Aorta (tissue), 5 donors: Measurements from ENCODE around the gene MORF4L1. TPM values are rescaled to one million over a fixed set of nuclear protein-coding genes. Genes with fewer than 3 reads are reported as not detected.
"Not testable (repeated sequence)": the region's sequence is repeated elsewhere in the genome, so short reads cannot be mapped to it uniquely, and the experiment has no call there.

Source experiments
- ATAC-seq: fragments of 200-7000 bp; cut with Tn5 transposase; one replicate; pipeline ENCODE4 v1.9.1; 2022; ENCODE audit warnings: moderate library complexity; ENCODE audit not compliant: low FRiP score
- DNase-seq, 2 donors: peaks; one replicate each; pipeline ENCODE4 v3.0.0-alpha.2; 2020
- H3K27ac ChIP-seq, 2 donors: one replicate each; pipeline ENCODE4 v1.5.1; 2013; ENCODE audit warnings: low read length in 2 of 2, mild to moderate bottlenecking in 2 of 2, moderate library complexity in 2 of 2, control low read depth in 1 of 2, inconsistent platforms in 1 of 2, low read depth in 1 of 2
- H3K27me3 ChIP-seq, 2 donors: one replicate each; pipeline ENCODE4 v1.6.1; 2013; ENCODE audit warnings: control low read depth in 1 of 2, low read length in 1 of 2, mild to moderate bottlenecking in 1 of 2, moderate library complexity in 1 of 2; ENCODE audit not compliant: insufficient read depth in 2 of 2, control insufficient read depth in 1 of 2
- H3K36me3 ChIP-seq, 2 donors: one replicate each; pipeline ENCODE4 v1.6.1; 2013; ENCODE audit warnings: control low read depth in 1 of 2, low read length in 1 of 2, mild to moderate bottlenecking in 1 of 2; ENCODE audit not compliant: insufficient read depth in 2 of 2, control insufficient read depth in 1 of 2
- H3K4me1 ChIP-seq, 2 donors: one replicate each; pipeline ENCODE4 v1.6.1; 2013; ENCODE audit warnings: low read length in 2 of 2, control low read depth in 1 of 2, mild to moderate bottlenecking in 1 of 2, moderate library complexity in 1 of 2; ENCODE audit not compliant: insufficient read depth in 2 of 2, control insufficient read depth in 1 of 2
- H3K4me3 ChIP-seq, 2 donors: one replicate each; pipeline ENCODE4 v1.5.1; 2013; ENCODE audit warnings: low read length in 2 of 2, control low read depth in 1 of 2, mild to moderate bottlenecking in 1 of 2
- H3K9me3 ChIP-seq: one replicate; pipeline ENCODE4 v1.6.1; 2013; ENCODE audit warnings: mild to moderate bottlenecking, low read length; ENCODE audit not compliant: control insufficient read depth
- WGBS, 2 donors: extraction: QIAGEN DNeasy Blood & Tissue Kit; methylation state at CpG; one replicate each; pipeline ENCODE4 v1.1.7; 2013; 5-methylcytosine and 5-hydroxymethylcytosine counted together
- intact Hi-C, 2 donors: fragments of 100-400 bp; cut with DNase I; formaldehyde crosslinking; loops; one replicate each; pipeline versions ENCODE4 v1.14.2 to v1.15.0; 2022
- polyA plus RNA-seq, 2 donors: library from polyadenylated mRNA; stranded (reverse); fragments of 200-250 nt; gene quantifications; one replicate each; pipeline ENCODE4 v1.2.3, GENCODE V29; 2013
- total RNA-seq, 2 donors: library from RNA; stranded (reverse); fragmentation: NEBNext Ultra II Directional; extraction: Animal tissue kit (Norgen Biotek cat#: 25700); gene quantifications; one replicate each; pipeline ENCODE4 v1.2.1, GENCODE V29; 2021
- donor health status: healthy with polysubstance abuse.
- donor health status: Bipolar disorder and iron deficiency.
- donor health status: DM: no; HTN: no; CAD: no.
- donor health status: DM: no; HTN: no; CAD: no.
- donor health status: DM: yes; HTN: yes; CAD: no.

The MORF4L1 gene
- total and polyA plus RNA-seq, 4 donors: 363 to 868 (median 429) TPM

DNA sequence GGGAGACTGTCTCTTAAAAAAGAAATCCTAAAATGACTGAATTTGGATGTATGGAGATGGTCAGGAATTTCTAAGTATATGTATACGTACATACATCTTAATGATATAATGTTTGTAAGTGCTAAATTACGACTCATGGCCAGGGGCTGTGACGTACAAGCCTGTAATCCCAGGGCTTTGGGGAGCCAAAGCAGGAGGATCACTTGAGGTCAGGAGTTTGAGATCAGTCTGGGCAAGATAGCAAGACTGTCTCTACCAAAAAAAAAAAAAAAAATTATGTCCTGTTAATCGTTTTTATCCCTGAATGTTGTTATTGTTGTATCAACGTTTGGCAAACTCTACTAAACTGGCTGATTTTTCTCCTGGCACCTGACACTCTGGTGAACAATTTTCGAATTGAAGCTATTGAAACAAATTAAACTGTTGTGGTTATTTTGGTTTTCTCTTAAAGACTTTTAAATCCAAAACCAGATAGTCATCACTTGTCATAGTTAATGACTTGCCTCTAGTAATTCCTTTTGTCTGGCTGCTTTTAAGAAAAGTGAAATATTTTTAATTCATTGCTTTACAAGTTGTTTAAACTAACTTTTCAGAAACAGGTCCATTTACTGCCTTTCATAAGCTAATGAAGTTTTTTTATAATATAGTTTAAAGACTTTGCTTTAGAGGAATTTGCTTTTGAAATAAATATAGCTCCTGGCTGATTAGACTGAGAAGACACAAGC lies 7.0 kb downstream of the MORF4L1 start:
- WGBS, 2 donors: 7 to 12% methylated on average over 6 of the region's 6 CpGs
- DNase-seq (no peak), ATAC-seq (no peak)
- H3K4me3 ChIP-seq: no peak overlapping the region
- peaks cover 0 to 3% of the 10 kb centered on the region in 2 donors for H3K4me1 ChIP-seq
- H3K9me3 ChIP-seq: no peaks in the 10 kb centered on the region
- H3K36me3 ChIP-seq: no peaks in the 10 kb centered on the region
- no peak overlapping the region for H3K27ac ChIP-seq
- intact Hi-C loops: loop anchor here (5.0 to 10.0 kb wide), 2 partner anchors 67 to 125 kb away; partner anchors contain the start of gene ADAMTS7 (in 1 of the 2)
- H3K27me3 ChIP-seq: no peaks in the 10 kb centered on the region

DNA sequence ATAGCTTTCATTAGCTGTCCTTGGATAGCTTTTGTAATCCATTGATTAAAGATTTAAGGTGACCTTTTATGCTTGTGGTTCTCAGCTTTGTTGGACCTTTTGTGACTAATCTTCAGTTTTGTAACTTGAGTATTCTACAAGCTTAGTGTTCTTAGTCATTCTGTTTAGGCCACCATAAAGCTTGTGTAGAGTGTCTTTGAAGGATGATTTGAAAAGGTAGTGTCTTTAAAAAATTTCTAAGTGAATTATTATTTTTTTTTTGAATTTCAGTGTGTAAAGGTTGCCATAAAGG lies 7.5 kb downstream of the MORF4L1 start:
- Histone ChIP-seq H3K4me3 (no peak overlapping the region), H3K27me3 (no peaks in the 10 kb centered on the region), H3K36me3 (no peaks in the 10 kb centered on the region), H3K9me3 (no peaks in the 10 kb centered on the region), H3K4me1 (peaks cover 0 to 3% of the 10 kb centered on the region in 2 donors), H3K27ac (no peak overlapping the region)
- intact Hi-C loops: no loop called here
- ATAC-seq: no peak
- DNase-seq: no peak

DNA sequence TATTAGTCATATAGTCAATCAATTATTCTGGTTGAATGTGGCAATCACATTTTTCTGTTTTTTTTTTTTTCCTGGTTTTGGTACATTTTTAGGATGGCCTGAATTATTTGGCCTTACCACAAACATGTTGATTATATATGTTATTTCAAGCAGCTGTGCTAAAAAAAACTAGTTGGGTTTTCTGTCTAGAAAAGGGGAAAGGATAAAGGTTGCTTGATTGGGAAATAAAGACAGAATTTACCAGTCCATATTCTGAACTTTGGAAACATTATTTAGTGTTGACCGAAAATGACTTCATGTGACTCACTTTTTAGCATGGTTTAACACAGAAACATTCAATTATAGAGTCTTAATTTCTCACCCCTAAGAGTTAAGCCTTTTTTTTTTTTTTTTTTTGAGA lies 8.1 kb downstream of the MORF4L1 start:
- ATAC-seq: no peak
- no peaks in the 10 kb centered on the region for H3K27me3 ChIP-seq
- no peaks in the 10 kb centered on the region for H3K36me3 ChIP-seq
- H3K4me3 ChIP-seq: no peak overlapping the region
- DNase-seq: no peak
- no peaks in the 10 kb centered on the region for H3K9me3 ChIP-seq
- intact Hi-C loops: no loop called here
- peaks cover 0 to 3% of the 10 kb centered on the region in 2 donors for H3K4me1 ChIP-seq
- 70 to 77% methylated on average over 1 of the region's 1 CpG for WGBS, 2 donors
- no peak overlapping the region for H3K27ac ChIP-seq

DNA sequence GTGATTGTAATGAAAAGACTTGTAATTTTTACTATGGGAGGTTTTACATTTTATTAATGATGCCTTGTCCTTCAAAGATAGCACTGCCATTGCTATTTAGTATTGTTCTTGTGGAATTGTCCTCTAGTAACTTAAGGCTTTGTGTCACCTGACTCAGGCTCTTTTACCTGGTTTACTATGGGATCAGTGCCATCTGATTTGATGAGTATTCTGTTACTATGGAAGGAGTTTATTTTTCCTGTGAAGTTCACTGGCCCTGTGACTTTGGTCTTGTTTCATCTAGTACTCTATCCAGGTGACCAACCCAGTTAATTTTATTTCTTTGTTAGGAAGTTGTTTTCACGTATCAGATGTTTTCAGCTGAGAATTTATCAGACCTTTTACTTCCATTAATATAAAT lies 9.0 kb downstream of the MORF4L1 start:
- Histone ChIP-seq H3K27me3 (no peaks in the 10 kb centered on the region), H3K4me1 (peaks cover 0 to 3% of the 10 kb centered on the region in 2 donors), H3K4me3 (no peak overlapping the region), H3K27ac (no peak overlapping the region), H3K9me3 (no peaks in the 10 kb centered on the region), H3K36me3 (no peaks in the 10 kb centered on the region)
- ATAC-seq (no peak), DNase-seq (no peak)
- 21 to 40% methylated on average over 1 of the region's 1 CpG for WGBS, 2 donors
- intact Hi-C loops: no loop called here

DNA sequence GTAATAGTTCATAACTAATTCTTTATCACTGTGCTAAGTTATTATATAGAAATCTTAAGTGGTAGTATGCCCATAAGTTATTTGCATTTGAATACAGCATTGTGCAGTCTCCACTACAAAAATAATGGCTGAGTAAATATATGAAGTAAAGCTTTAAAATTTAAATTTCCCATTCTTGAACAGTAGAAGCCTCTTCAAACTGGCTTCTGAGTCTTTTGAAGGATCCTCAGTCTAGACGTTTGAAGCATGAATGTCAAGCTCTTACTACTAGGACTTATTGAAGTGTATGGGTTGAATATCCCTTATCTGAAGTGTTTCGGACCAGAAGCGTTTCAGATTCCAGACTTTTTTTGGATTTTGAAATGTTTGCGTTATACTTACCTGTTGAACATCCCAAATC lies 16.3 kb downstream of the MORF4L1 start:
- H3K9me3 ChIP-seq: no peaks in the 10 kb centered on the region
- H3K4me1 ChIP-seq: no peaks in the 10 kb centered on the region
- H3K27ac ChIP-seq: no peak overlapping the region
- 69 to 70% methylated on average over 4 of the region's 4 CpGs for WGBS, 2 donors
- intact Hi-C loops: no loop called here
- peaks cover 2 to 6% of the 10 kb centered on the region in 2 donors for H3K36me3 ChIP-seq
- no peaks in the 10 kb centered on the region for H3K27me3 ChIP-seq
- H3K4me3 ChIP-seq: no peak overlapping the region
- DNase-seq (no peak), ATAC-seq (no peak)

DNA sequence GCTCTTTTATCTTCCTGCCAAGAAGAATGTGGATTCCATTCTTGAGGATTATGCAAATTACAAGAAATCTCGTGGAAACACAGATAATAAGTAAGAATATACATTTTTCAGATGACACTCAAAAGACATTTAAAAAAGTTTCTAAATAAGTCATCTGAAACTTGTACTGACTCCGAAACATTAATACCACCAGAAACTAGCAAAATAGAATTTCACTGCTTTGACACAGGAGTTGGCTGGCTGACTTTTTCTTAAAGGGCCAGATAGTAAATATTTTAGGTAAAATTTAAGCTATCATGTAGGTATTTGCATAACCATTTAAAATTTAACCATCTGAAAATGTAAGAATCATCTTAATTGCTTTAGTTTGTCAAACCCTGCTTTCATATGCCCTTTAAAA lies 20.8 kb downstream of the MORF4L1 start:
- Histone ChIP-seq H3K27me3 (no peaks in the 10 kb centered on the region), H3K27ac (no peak overlapping the region), H3K4me1 (no peaks in the 10 kb centered on the region), H3K36me3 (peaks cover 3 to 6% of the 10 kb centered on the region in 2 donors), H3K4me3 (no peak overlapping the region), H3K9me3 (no peaks in the 10 kb centered on the region)
- intact Hi-C loops: no loop called here
- no peak for ATAC-seq
- WGBS, 2 donors: 61 to 62% methylated on average over 2 of the region's 2 CpGs
- no peak for DNase-seq

DNA sequence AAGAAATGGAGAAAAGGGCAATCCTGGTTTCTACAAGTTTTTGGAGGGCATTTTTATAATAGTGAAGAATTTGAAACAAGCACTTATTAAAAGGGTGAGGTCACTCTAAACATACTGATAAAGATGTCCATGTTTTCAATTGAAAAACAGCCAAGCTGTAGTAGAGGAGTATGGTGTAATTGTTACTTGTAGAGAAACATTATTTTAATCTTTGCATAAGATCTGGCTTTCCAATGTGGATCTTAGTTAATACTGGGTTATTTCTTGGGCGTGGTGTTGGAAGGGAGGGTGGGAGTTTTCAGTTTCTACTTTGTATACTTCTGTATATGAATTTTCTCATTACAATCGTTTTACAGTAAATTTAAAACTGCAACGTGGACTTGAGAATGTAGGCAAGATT lies 22.8 kb downstream of the MORF4L1 start:
- no peak overlapping the region for H3K27ac ChIP-seq
- 66 to 70% methylated on average over 3 of the region's 3 CpGs for WGBS, 2 donors
- ATAC-seq (no peak), DNase-seq (no peak)
- no peak overlapping the region for H3K4me3 ChIP-seq
- no peaks in the 10 kb centered on the region for H3K27me3 ChIP-seq
- H3K9me3 ChIP-seq: no peaks in the 10 kb centered on the region
- peaks cover 3 to 6% of the 10 kb centered on the region in 2 donors for H3K36me3 ChIP-seq
- no peaks in the 10 kb centered on the region for H3K4me1 ChIP-seq
- intact Hi-C loops: no loop called here

DNA sequence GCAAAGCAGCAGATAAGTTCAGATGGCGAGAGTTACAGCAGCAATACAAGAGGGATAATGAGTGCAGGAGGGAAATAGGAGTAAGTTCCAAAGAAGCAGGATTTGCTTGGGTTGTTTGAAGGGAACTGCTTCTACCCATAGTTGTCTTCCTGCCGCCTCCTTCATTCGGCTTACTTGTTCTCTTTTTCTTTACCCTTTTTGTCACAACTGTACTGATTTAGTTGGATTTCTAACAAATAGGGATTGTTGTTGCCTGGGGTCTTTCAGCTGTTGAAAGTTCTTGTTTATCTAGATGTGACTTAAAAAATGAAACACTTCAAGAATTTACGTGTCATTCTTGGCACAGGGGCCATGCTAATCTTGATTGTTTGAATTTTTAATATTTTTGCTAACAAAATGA lies 25.9 kb downstream of the MORF4L1 start:
- H3K27me3 ChIP-seq: no peaks in the 10 kb centered on the region
- no peaks in the 10 kb centered on the region for H3K4me1 ChIP-seq
- ATAC-seq (no peak), DNase-seq (no peak)
- WGBS, 2 donors: 63 to 70% methylated on average over 4 of the region's 4 CpGs
- intact Hi-C loops: no loop called here
- H3K9me3 ChIP-seq: no peaks in the 10 kb centered on the region
- H3K36me3 ChIP-seq: peaks cover 1 to 6% of the 10 kb centered on the region in 2 donors
- no peak overlapping the region for H3K4me3 ChIP-seq
- H3K27ac ChIP-seq: no peak overlapping the region

DNA sequence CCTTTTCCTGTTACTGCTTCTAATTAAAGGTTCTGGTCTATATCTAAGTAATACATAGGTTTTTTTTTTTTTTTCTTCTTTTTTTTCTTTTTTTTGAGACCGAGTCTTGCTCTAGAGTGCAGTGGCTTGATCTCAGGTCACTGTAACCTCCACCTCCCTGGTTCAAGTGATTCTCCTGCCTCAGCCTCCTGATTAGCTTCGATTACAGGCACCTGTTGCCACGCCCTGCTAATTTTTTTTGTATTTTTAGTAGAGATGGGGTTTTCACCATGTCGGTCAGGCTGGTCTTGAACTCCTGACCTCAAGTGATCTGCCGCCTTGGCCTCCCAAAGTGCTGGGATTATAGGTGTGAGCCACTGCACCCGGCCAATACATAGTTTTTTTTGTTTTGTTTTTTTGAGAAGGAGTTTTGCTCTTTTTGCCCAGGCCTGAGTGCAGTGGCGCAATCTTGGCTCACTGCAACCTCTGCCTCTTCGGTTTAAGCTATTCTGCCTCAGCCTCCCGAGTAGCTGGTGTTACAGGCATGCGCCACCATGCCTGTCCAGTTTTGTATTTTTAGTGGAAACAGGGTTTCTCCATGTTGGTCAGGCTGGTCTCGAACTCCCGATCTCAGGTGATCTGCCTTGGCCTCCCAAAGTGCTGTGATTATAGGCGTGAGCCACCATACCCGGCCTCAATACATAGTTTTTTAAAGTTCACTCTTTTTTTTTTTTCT lies 28.3 kb downstream of the MORF4L1 start:
- not testable (repeated sequence) for H3K4me3 ChIP-seq, ATAC-seq, DNase-seq, H3K27ac ChIP-seq, H3K9me3 ChIP-seq, H3K36me3 ChIP-seq, H3K4me1 ChIP-seq, H3K27me3 ChIP-seq
- 91 to 93% methylated on average over 14 of the region's 14 CpGs for WGBS, 2 donors
- intact Hi-C loops: loop anchor here in 1 of 2 donors (10.0 kb wide), 1 partner anchor 284 kb away; no protein-coding TSS in a partner anchor
